NCI-H1092 treated with DMSO at 0.1 percent for 48 hours (cell line): Measurements from ENCODE around the gene KHDC3L.

ENCODE experiments used
- DNase-seq: peaks from one replicate; lab custom pipeline; 2025; lab: John Stamatoyannopoulos, UW

Gene KHDC3L, protein sequence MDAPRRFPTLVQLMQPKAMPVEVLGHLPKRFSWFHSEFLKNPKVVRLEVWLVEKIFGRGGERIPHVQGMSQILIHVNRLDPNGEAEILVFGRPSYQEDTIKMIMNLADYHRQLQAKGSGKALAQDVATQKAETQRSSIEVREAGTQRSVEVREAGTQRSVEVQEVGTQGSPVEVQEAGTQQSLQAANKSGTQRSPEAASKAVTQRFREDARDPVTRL

GRCh38 chr6:73362358-73362757 lies at the start of gene KHDC3L:
Gene KHDC3L (plus strand): TSS chr6:73362658. CDS start chr6:73362730, 72 bp downstream.
- DNase-seq, result no peak

DNA sequence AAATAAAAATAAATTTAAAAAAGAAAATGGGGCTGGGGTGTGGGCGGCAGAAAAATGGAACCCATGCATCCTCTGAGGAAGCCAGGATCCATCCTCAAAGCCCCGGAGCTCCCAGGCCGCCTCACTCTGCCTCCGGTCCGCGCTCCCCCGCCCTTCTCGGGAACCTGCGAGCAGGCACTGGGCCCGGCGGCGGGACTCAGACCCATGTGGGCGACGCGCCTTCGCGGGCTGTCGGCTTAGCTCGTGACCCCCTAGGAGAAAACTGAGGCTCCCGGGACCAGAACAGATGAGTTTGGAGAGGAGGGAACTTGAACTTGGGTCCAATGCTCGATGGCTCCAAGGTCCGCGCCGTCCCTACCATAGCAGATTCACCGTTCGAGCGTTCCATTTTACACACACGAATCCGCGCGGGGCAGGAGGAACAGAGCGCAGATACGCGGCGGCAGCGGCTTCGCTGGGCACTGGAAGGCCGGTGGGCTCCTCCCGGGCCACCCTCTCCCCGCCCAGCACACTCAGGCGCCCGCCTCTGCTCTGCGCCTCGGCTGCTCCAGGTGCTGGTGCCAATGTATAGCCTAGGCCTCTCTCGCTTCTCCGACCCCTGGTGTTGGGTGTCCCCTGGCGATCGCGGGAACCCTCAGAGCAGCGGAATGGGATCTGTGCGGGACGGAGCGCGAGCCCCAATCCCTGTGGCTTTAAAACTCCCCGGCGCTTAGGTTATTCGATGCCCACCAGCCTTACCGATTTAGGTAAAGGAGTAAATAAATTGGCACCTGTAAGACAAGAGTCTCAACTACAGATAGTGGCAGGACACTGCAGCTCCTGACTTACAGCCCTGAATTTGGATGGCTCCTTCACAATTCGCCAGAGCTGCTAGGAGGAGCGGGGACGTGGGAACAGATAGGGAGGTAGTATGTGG lies 47.6 kb upstream of the KHDC3L start:
- no peak for DNase-seq

DNA sequence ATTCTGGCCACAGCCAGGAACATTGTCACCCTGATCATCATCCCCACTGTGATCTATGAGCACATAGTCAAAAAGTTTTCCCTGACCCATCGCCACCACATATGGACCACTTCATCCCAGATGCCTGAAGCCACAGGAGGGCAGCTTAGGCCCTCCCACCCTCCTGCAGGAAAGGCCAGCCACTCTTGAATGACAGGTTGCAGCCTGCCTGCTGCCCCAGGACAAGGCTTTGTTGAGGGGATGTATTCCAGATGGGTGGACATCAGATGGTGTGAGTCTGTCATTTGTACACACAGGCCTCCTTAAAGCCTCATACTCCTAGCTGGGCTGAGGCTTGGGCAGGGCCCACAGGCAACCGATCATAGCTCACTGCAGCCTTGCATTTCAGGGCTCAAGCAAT lies 39.1 kb upstream of the KHDC3L start:
- no peak for DNase-seq

DNA sequence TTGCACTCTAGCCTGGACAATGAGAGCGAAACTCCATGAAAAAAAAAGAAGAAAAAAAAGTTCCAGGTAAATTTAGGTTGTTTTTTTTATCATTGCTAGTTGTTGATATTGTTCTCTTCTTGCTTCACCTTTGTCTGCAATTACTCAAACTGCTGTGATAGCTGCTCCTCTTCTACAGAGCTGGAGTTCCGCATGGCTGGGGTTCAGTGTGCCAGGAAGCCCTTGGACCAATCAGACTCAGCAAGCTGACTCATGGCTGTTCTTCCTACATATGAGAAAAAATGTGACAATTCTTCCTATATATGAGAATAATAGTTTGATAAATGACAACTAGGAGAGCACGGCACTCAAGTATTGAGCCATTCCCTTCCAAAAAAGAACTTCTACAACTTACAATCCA lies 36.8 kb upstream of the KHDC3L start:
- no peak for DNase-seq

- DNase-seq, result no peak
Measured at GRCh38 chr6:73328790-73329189, 33.7 kb upstream of the KHDC3L start.

- no peak for DNase-seq
Measured at GRCh38 chr6:73329201-73329600, 33.3 kb upstream of the KHDC3L start.

GRCh38 chr6:73339340-73339739 lies 23.1 kb upstream of the KHDC3L start:
- DNase-seq, result no peak

GRCh38 chr6:73340048-73340447 lies 22.4 kb upstream of the KHDC3L start:
- no peak for DNase-seq

DNA sequence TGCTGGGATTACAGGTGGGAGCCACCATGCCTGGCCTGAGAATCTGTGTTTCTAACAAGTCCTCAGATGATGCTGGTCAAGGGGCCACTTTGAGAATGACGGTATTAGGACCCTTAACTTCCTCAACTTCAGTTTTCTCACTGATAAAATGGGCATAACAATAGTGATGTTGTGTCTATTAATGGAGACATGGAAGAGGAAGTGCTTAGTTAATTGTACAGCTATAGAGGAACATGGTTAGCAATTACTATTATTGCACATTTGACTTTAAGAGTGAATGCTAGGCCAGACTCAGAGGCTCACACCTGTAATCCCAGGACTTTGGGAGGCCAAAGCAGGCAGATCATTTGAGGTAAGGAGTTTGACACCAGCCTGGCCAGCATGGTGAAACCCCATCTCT lies 21.1 kb upstream of the KHDC3L start:
- no peak for DNase-seq

GRCh38 chr6:73342174-73342573 lies 20.3 kb upstream of the KHDC3L start:
- no peak for DNase-seq

DNA sequence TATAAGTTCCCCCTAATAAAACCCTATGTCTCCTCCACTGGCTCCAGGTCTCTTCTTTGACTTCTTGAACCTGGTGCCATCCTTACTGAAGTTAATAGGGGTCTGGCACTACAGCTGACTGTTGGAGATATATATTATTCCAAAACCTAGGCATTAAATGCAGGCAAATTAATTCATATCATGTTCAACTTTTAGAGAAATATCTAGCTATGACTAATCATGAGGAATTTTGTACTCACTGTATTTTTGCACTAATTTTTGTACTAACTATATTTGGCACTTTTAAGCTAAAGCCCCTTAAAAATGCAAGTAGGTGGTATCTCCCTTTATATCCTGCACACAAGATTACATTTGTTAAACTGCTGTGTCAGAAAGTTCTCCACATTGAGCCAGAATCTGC lies 19.3 kb upstream of the KHDC3L start:
- no peak for DNase-seq

DNA sequence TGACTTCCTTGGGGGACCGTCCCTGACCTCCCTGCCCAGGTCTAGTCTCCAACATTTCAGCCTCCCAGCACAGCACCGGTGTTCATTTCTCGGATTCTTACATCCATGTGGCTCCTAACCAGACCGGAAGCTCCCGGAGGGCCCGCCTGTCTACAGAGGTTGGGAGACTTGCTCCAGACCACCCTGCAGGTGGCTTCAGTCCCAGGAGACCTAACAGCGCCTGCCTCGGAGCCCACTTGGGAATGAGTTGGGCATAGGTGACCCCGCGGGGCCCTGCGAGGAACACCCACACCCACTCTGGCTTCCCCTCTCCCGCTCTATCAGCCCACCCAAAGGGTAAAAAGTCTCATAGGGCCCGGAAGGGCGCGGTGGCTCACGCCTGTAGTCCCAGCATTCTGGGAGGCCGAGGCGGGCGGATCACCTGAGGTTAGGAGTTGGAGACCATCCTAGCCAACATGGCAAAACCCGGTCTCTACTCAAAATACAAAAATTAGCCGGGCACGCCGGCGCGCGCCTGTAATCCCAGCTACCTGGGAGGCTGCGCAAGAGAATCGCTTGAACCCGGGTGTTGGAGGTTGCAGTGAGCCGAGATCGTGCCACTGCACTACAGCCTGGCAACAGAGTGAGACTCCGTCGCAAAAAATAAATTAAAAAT lies 13.8 kb upstream of the KHDC3L start:
- DNase-seq, result no peak

DNA sequence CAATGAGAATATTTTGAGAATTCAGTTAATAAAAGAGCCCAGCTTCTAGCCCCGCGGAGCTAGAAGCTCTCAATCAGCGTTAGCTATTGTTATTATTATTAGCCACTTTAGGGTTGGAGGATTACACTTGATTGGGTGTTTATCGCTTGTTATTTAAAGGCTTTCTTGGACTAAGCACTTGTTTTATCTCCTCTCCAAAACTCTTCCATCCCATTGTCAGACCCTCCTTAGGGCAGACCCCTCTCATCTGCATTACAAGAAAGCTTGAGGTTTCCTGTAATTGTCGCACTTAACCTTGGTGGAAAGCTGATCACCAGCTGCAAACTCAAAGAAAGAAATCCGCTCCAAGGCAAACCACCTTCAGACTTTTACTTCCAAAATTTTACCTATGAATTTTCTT lies 13.1 kb upstream of the KHDC3L start:
- DNase-seq, result no peak

DNA sequence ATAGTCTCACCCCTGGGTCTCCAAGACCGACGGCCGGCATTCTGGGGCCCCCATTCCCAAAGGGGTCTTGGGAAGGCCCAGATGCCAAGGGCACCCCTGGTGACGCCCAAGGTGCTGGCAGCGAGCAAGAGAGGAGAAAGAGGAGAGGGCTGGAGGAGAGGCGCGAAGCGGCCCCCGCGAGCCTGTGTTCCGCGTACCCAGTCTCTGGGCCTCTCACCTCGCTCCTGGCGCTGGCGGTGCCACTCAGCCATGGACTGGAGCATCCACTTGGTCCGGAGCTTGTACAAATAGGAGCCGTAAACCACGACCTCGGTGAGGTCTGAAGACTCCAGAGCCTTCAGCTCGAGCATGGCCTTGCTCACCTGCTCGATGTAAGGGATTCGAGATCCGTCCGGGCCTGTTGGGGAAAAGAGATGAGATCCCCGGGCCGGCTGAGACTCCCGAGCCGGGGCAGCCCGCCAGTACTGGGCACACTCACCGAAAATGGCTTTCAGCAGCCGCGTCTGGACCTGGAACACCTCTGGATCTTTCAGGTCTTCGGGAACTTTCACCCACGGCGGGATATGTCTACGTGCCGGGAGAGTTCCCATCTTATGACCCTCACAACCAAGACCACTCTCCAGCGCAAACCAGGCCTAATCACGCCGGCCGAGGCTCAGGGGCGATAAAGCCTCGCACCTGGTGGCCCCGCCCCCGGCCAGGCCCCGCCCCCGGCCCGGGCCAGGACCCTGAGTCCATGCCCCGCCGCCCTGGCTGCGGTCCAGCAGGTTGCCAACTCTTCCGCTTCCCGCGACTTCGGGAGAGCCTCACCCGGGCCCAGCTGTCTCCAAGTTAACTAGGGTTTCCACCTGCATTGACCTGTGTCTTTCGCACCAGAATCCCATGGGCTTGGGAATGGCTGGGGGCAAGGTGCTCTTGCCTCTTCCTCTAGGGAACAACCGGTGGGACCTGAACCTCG lies 8.5 kb upstream of the KHDC3L start, which contains the start of gene DPPA5:
TSS of gene DPPA5 (minus strand) at position 641 of the 958 bp plus-strand sequence. CDS start at position 590, 51 bp downstream.
- no peak for DNase-seq

DNA sequence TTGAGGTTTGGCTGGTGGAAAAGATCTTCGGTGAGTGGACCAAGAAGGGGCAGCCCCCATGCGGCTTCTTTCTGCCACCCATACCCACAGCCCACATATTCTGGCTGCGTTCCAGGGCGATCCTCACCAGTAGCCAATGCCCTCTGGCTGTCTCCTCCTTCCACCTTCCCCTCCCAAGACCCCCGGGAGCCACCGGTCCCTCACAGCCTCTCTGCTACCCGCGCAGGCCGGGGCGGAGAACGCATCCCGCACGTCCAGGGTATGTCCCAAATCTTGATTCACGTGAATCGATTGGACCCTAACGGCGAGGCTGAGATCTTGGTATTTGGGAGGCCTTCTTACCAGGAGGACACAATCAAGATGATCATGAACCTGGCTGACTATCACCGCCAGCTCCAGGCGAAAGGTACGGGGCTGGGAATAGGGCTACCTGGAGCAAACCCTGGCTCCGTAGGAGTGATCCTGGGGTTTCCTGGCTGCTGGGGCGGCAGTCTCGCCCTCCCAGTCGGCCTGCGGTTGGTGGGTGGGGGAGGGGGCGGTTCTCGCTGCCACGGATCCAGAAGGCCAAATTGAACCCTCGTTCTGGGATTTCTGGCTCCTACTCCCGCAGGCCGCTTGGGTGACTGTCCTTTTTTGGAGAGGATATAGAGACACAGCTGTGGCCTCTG lies 545 bp downstream of the KHDC3L start:
- DNase-seq, result no peak

DNA sequence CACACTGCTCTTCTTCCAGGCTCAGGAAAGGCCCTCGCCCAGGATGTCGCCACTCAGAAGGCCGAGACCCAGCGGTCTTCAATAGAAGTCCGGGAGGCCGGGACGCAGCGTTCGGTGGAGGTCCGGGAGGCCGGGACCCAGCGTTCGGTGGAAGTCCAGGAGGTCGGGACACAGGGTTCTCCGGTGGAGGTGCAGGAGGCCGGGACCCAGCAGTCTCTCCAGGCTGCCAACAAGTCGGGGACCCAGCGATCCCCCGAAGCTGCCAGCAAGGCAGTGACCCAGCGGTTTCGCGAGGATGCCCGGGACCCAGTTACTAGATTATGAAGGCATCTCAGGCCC lies 1.0 kb downstream of the KHDC3L start:
- no peak for DNase-seq

DNA sequence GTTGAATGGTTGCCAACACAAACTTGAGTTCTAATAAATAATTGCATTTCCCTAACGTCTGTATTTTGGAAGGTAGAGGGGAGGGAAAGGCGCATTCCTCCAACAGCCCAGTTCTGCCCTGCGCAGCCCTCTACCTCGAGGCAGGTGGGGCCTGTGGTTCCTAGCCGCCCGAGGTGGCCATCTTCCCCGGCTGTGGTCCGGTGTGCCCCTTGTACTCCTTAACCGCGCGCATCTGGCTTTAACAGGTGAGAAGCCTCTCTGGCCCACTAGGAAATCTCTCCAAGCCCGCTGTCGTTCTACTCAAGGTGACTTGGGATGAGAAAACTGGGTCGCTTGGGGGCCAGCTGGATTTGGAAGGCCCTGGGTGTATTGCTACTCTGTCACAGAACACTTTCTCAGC lies 1.7 kb downstream of the KHDC3L start:
- no peak for DNase-seq

DNA sequence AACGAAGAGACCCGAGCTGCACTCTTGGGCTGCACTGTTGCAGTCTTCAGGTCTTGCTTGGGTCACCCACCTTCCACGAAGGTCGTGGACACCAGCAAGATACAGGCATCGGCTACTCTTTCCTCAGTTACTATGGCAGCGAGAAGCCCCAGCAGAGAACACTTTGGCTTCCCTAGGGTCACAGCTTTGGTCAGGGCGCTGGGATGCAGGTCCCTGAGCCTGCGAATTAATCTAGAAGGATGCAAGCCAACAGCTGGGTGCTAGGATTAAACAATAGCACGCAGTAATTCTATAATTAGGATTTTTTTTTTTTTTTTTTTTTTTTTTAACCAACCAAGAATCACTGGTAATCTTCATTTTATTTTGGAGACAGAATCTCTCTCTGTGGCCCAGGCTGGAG lies 2.1 kb downstream of the KHDC3L start:
- DNase-seq, result no peak

- DNase-seq, result no peak
Measured at GRCh38 chr6:73367761-73368355, 5.4 kb downstream of the KHDC3L start.

GRCh38 chr6:73368675-73369074 lies 6.2 kb downstream of the KHDC3L start:
- DNase-seq, result no peak

DNA sequence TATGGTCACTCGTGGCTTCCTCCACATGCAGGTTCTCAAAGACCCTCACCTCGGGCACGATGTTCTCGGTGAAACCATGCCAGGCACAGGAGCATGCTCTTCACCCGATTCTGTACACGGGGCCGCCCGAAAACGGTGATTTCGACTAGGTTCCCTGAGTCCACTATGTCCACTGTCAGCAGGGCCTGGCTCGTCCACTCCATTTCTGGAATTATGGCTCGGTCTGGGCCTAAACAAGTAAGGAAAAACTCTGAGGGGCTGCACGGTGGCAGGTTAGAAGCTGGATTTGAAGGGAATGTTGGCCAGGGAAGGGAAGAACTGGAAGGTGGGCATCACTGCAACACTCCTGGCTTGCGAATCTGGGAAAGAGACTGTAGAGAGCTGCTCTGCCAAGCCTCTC lies 6.7 kb downstream of the KHDC3L start:
- no peak for DNase-seq
